Muscle layer of colon (tissue), 2 donors: ENCODE data around the gene GPR179.
"Not testable (repeated sequence)": the region's sequence is repeated elsewhere in the genome, so short reads cannot be mapped to it uniquely, and the experiment has no call there.

ENCODE experiments used
- H3K27ac ChIP-seq: one replicate; pipeline ENCODE4 v1.7.0; 2013; ENCODE audit warnings: low read depth, mild to moderate bottlenecking, low read length, moderate library complexity
- H3K27me3 ChIP-seq, 2 donors: one replicate each; pipeline ENCODE4 v1.7.0; 2013; ENCODE audit warnings: low read length in 2 of 2, mild to moderate bottlenecking in 2 of 2; ENCODE audit not compliant: insufficient read depth in 2 of 2, control insufficient read depth in 1 of 2
- H3K36me3 ChIP-seq: one replicate; pipeline ENCODE4 v1.7.0; 2013; ENCODE audit warnings: mild to moderate bottlenecking, low read length; ENCODE audit not compliant: insufficient read depth
- H3K4me1 ChIP-seq: one replicate; pipeline ENCODE4 v1.7.0; 2013; ENCODE audit warnings: mild to moderate bottlenecking, low read length; ENCODE audit not compliant: insufficient read depth
- H3K4me3 ChIP-seq, 2 donors: one replicate each; pipeline ENCODE4 v1.7.0; 2013; ENCODE audit warnings: low read length in 2 of 2, low read depth in 1 of 2, mild to moderate bottlenecking in 1 of 2, moderate library complexity in 1 of 2
- H3K9ac ChIP-seq: one replicate; pipeline ENCODE4 v1.7.0; 2013; ENCODE audit warnings: low read length
- H3K9me3 ChIP-seq: one replicate; pipeline ENCODE4 v1.7.0; 2013; ENCODE audit warnings: mild to moderate bottlenecking, low read length
- donor health status: abdominal sarcoma.
- donor health status: Adenocarcinoma of cecum.

Gene GPR179

DNA sequence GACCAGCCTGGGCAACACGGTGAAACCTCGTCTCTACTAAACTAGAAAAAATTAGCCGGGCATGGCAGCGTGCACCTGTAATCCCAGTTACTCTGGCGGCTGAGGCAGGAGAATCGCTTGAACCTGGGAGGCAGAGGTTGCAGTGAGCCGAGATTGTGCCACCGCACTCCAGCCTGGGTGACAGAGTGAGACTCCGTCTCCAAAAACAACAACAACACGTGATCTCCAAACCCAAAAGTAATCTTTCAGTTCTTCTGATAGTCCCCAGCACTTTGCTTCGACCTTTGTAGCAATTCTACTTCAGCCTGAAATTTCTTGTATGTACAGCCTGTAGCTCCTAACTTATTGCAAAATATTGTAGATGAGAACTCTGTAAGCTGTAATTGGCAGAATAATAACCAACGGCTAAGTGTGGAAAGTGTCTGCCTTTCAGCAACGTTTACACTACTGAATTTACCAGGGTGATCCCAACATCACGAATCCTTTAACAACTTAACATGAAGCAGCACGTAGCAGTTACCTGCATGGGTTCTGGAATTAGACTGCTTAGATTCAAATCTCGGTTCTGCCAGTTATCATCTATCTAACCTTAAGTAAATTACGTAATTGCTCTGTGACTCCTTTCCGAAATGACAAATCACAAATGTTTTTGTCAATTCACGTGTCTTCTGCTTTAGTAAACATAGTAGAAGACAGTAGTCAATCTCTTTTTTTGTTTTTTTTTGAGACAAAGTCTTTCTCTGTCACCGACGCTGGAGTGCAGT, 48.0 kb downstream of the GPR179 start:
- not testable (repeated sequence) for H3K9ac ChIP-seq, H3K27ac ChIP-seq, H3K36me3 ChIP-seq, H3K4me1 ChIP-seq, H3K9me3 ChIP-seq, H3K4me3 ChIP-seq, H3K27me3 ChIP-seq

DNA sequence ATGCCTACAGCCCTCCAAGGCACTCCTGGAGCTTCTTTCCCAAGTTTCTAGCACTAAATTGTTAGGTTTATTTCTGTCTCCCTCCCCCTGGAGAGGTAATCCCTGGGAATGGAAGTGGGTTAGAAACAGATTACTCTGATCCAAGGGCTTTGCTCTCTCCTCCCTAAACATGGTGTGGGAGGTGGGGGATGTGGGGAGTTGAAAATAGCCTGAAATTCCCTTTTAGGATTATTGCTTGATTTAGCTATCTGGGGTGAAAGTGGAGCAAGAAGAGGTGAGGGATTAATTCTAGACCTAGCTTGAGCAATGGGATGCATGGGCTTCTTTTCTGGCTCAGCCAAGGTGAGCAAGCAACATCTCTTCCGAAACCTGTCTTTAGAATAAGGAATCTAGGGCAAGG, 54.0 kb downstream of the GPR179 start:
- H3K9ac ChIP-seq, H3K36me3 ChIP-seq, H3K27me3 ChIP-seq, H3K9me3 ChIP-seq, H3K27ac ChIP-seq, H3K4me3 ChIP-seq, H3K4me1 ChIP-seq: not testable (repeated sequence)

DNA sequence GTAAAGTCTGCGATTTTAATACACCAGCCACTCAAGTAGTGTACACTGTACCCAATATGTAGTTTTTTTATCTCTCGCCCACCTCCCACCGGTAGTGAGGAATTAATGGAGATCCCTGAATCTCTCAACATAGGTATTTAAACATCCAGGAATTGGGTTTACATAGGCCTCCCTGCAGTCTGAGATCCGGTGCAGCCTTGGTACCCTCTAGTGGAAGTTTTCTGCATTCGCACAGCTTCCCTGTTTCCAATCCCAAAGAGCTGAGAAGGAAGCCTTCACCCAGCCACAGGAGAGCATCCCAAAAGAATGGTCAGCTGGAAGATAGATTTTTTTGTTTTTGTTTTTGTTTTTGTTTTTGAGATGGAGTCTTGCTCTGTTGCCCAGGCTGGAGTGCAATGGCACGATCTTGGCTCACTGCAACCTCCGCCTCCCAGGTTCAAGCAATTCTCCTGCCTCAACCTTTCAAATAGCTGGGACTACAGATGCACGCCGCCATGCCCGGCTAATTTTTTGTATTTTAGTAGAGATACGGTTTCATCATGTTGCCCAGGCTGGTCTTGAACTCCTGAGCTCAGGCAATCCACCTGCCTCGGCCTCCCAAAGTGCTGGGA, 55.4 kb downstream of the GPR179 start:
- not testable (repeated sequence) for H3K27ac ChIP-seq, H3K9me3 ChIP-seq, H3K4me1 ChIP-seq, H3K4me3 ChIP-seq, H3K9ac ChIP-seq, H3K27me3 ChIP-seq, H3K36me3 ChIP-seq

DNA sequence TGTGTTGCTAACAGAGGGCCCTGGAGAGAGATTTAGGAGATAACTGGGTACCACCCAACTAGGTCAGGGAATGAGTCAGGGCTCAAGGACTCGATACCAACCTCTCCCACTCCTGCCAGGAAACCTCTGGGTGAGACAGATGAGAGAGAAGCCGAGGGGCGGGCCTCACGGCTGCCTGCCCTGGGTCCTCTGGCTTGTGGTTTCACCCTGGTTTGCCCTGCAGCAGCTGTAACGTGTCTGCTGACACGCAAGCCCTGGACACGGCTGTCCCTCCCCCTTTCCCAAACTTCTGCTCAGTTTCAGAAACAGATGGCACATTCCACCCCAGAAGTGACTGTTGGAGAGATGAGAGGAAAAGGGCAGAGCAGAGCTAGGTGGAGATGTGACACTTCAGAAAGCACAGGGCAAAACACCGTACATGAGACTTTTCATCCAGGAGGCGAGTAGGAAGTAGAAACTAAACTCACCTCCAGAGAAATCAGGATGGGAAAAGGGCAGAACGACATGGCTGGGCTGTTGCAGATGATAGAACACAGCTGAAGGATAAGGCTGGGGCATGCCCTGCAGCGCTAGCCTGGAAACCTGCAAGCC, 57.2 kb downstream of the GPR179 start:
- not testable (repeated sequence) for H3K4me1 ChIP-seq, H3K9me3 ChIP-seq, H3K36me3 ChIP-seq, H3K4me3 ChIP-seq, H3K27ac ChIP-seq, H3K27me3 ChIP-seq, H3K9ac ChIP-seq

- not testable (repeated sequence) for H3K36me3 ChIP-seq, H3K9me3 ChIP-seq, H3K4me3 ChIP-seq, H3K27me3 ChIP-seq, H3K9ac ChIP-seq, H3K4me1 ChIP-seq, H3K27ac ChIP-seq
These were observed 57.8 kb downstream of the GPR179 start for GRCh38 chr17:38285994-38286393.
